Parathyroid adenoma (tissue), 2 donors: ENCODE results near the gene FLAD1.
"Not testable (repeated sequence)": the region's sequence is repeated elsewhere in the genome, so short reads cannot be mapped to it uniquely, and the experiment has no call there.

ENCODE experiments used
- H2AFZ ChIP-seq: fragments of 300-600 bp; sonication (generic); one replicate; pipeline ENCODE4 v1.7.0; 2017; ENCODE audit warnings: antibody characterized with exemption, mild to moderate bottlenecking
- H3K27ac ChIP-seq: fragments of 300-600 bp; sonication (generic); one replicate; pipeline ENCODE4 v1.7.0; 2017
- H3K27me3 ChIP-seq: fragments of 300-600 bp; sonication (generic); one replicate; pipeline ENCODE4 v1.7.0; 2017; ENCODE audit warnings: low read length; ENCODE audit not compliant: control insufficient read depth, insufficient read depth
- H3K36me3 ChIP-seq: fragments of 300-600 bp; sonication (generic); one replicate; pipeline ENCODE4 v1.7.0; 2017; ENCODE audit warnings: low read length; ENCODE audit not compliant: control insufficient read depth, insufficient read depth
- H3K4me1 ChIP-seq: fragments of 300-600 bp; sonication (generic); one replicate; pipeline ENCODE4 v1.7.0; 2017; ENCODE audit warnings: control low read depth
- H3K4me2 ChIP-seq: fragments of 300-600 bp; sonication (generic); one replicate; pipeline ENCODE4 v1.7.0; 2017; ENCODE audit warnings: low read length
- H3K4me3 ChIP-seq: fragments of 300-600 bp; sonication (generic); one replicate; pipeline ENCODE4 v1.7.0; 2017; ENCODE audit warnings: low read depth, low read length
- H3K79me2 ChIP-seq: fragments of 300-600 bp; sonication (generic); one replicate; pipeline ENCODE4 v1.7.0; 2017; ENCODE audit warnings: control low read depth
- H3K9ac ChIP-seq: fragments of 300-600 bp; sonication (generic); one replicate; pipeline ENCODE4 v1.7.0; 2017; ENCODE audit warnings: mild to moderate bottlenecking
- H3K9me3 ChIP-seq: fragments of 300-600 bp; sonication (generic); one replicate; pipeline ENCODE4 v1.7.0; 2017; ENCODE audit warnings: low read length; ENCODE audit not compliant: control insufficient read depth
- TF ChIP-seq, protein P1 (sequence below): fragments of 300-600 bp; sonication (generic); IDR thresholded peaks from one replicate; pipeline ENCODE4 v1.7.0; 2017; ENCODE audit warnings: antibody characterized with exemption, mild to moderate bottlenecking
- donor health status: primary hyperparathyroidism.

Gene FLAD1

DNA sequence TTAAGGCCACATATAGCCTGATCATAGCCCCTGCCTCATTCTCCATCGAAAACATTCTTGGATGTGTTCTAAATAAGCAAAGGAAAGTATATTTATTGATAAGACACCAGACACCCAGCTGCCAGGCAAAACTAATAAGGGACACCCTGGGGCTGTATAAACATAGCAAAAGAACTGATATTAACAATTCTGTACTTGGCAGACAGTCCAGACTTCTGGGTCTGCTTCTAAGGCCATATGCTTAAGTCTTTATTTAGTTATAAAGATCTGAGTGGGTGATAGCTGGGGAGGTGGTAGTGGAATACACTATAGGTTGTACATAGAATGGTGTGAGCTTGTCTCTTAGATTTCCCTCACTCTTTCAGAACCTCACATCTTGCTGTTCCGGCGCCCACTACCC, 4.8 kb upstream of the FLAD1 start:
- Histone ChIP-seq H3K4me2 (no peak overlapping the region), H2AFZ (no peak overlapping the region), H3K36me3 (no peaks in the 10 kb centered on the region), H3K4me3 (no peak overlapping the region), H3K27ac (no peak overlapping the region), H3K4me1 (no peaks in the 10 kb centered on the region), H3K9ac (no peak overlapping the region), H3K79me2 (peaks cover 3% of the 10 kb centered on the region), H3K27me3 (no peaks in the 10 kb centered on the region), H3K9me3 (no peaks in the 10 kb centered on the region)
- TF ChIP-seq, protein P1, sequence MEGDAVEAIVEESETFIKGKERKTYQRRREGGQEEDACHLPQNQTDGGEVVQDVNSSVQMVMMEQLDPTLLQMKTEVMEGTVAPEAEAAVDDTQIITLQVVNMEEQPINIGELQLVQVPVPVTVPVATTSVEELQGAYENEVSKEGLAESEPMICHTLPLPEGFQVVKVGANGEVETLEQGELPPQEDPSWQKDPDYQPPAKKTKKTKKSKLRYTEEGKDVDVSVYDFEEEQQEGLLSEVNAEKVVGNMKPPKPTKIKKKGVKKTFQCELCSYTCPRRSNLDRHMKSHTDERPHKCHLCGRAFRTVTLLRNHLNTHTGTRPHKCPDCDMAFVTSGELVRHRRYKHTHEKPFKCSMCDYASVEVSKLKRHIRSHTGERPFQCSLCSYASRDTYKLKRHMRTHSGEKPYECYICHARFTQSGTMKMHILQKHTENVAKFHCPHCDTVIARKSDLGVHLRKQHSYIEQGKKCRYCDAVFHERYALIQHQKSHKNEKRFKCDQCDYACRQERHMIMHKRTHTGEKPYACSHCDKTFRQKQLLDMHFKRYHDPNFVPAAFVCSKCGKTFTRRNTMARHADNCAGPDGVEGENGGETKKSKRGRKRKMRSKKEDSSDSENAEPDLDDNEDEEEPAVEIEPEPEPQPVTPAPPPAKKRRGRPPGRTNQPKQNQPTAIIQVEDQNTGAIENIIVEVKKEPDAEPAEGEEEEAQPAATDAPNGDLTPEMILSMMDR: no peak

DNA sequence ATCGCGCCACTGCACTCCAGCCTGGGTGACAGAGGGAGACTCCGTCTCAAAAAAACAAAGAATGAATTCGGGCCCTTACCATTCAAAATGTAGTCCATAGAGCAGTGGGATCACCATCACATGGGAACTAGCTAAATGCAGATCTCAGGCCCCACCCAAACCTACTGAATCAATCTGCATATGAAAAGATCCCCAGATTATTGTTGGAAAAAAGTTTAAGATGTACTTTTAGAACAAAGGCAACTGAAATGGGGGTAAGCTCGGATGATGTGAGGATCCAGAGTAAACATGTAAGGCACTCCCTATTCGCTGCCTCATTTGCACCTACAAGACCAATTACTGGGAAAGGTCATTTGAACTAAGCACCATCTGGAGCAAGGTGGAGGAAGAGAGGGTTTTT, 803 bp upstream of the FLAD1 start:
- Histone ChIP-seq H3K4me3 (no peak overlapping the region), H2AFZ (peak overlapping the region; percentile 21), H3K9ac (no peak overlapping the region), H3K27me3 (no peaks in the 10 kb centered on the region), H3K36me3 (no peaks in the 10 kb centered on the region), H3K27ac (no peak overlapping the region), H3K4me2 (peak overlapping the region; percentile 63), H3K79me2 (peaks cover 7% of the 10 kb centered on the region), H3K4me1 (no peaks in the 10 kb centered on the region), H3K9me3 (no peaks in the 10 kb centered on the region)
- TF ChIP-seq, protein P1: no peak

DNA sequence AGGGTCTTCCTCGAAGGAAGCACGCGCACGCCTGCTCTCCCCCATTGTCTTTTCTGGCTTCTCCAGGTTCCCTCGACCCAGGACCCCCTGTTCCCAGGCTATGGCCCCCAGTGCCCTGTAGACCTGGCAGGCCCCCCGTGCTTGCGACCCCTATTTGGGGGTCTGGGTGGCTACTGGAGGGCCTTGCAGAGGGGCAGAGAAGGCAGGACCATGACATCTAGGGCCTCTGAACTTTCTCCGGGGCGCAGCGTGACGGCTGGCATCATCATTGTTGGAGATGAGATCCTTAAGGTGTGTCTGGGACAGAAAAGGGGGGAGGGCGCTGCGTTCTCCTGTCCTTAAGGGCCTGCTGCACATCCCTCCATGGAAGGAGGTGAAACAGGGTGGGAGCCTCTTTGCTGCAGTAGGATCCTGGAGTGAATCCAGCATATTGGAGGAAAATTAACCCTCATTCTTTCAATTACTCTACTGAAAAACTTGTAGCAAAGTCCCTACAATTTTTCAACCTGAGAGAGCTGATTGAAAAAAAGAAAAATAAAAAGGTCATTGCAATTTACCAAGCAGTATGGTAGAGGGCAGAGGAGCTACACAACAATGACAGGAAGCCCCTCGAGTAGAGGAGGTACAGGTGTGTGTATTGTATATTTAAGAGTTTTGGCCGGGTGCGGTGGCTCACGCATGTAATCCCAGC, 777 bp downstream of the FLAD1 start:
- Histone ChIP-seq H3K4me2 (peak overlapping the region; percentile 95), H3K9me3 (no peaks in the 10 kb centered on the region), H3K9ac (no peak overlapping the region), H3K4me1 (no peaks in the 10 kb centered on the region), H3K36me3 (no peaks in the 10 kb centered on the region), H2AFZ (peak overlapping the region; percentile 65), H3K27me3 (no peaks in the 10 kb centered on the region), H3K4me3 (peak overlapping the region; percentile 83), H3K27ac (peak overlapping the region; percentile 18), H3K79me2 (peaks cover 5% of the 10 kb centered on the region)
- TF ChIP-seq, protein P1: no peak

DNA sequence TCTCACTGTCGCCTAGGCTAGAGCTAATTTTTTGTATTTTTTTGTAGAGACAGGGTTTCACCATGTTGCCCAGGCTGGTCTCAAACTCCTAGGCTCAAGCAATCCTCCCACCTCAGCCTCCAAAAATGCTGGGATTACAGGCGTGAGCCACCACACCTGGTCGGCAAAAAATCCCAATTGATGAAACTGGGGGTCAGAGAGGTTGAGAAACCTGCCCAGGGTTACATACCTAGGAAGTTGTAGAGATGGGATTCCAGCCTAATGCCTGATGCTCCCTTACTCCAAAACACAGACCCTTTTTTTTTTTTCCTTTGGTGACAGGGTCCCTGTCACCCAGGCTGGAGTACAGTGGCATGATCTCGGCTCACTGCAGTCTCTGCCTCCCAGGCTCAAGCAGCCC, 3.6 kb downstream of the FLAD1 start:
- not testable (repeated sequence) for H3K36me3 ChIP-seq, H3K9ac ChIP-seq, H3K27me3 ChIP-seq, H3K4me2 ChIP-seq, H3K4me1 ChIP-seq, H3K4me3 ChIP-seq, H2AFZ ChIP-seq, H3K27ac ChIP-seq, H3K79me2 ChIP-seq, H3K9me3 ChIP-seq

DNA sequence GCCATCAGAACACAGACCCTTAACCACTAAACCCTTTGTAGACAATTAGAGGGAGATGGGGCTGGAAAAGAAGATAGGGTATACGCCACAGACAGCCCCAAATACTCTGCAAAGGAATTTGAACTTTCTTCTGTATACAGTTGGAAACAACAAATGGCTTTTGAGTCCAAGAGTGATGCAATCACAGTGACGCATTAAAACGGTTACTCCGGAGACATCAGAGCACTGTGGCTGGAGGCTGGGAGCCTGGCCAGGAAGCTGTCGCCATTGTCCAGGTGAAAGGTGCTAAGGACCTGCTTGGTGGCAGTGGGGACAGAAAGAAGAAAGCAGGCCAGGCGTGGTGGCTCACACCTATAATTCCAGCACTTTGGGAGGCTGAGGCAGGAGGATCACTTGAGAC, 4.2 kb downstream of the FLAD1 start:
- H2AFZ ChIP-seq: no peak overlapping the region
- no peaks in the 10 kb centered on the region for H3K27me3 ChIP-seq
- H3K4me1 ChIP-seq: no peaks in the 10 kb centered on the region
- H3K36me3 ChIP-seq: no peaks in the 10 kb centered on the region
- peaks cover 5% of the 10 kb centered on the region for H3K79me2 ChIP-seq
- H3K9ac ChIP-seq: no peak overlapping the region
- H3K27ac ChIP-seq: no peak overlapping the region
- TF ChIP-seq, protein P1: no peak
- no peak overlapping the region for H3K4me2 ChIP-seq
- H3K9me3 ChIP-seq: no peaks in the 10 kb centered on the region
- no peak overlapping the region for H3K4me3 ChIP-seq
